AG09319 (cell line): ENCODE data around the gene RHEX.

Experiments
- DNase-seq: peaks from one replicate; pipeline ENCODE4 v3.0.0-alpha.2; 2010; ENCODE audit warnings: low read depth; ENCODE audit errors: extremely low read depth
- TF ChIP-seq, protein P1 (sequence below): IDR thresholded peaks from 2 replicates; pipeline ENCODE4 v1.5.1; 2011; ENCODE audit warnings: low read depth, mild to moderate bottlenecking, inconsistent platforms, low read length, moderate library complexity

The RHEX gene

GRCh38 chr1:206112600-206113301 lies 59.8 kb downstream of the RHEX start:
- TF ChIP-seq, protein P1, sequence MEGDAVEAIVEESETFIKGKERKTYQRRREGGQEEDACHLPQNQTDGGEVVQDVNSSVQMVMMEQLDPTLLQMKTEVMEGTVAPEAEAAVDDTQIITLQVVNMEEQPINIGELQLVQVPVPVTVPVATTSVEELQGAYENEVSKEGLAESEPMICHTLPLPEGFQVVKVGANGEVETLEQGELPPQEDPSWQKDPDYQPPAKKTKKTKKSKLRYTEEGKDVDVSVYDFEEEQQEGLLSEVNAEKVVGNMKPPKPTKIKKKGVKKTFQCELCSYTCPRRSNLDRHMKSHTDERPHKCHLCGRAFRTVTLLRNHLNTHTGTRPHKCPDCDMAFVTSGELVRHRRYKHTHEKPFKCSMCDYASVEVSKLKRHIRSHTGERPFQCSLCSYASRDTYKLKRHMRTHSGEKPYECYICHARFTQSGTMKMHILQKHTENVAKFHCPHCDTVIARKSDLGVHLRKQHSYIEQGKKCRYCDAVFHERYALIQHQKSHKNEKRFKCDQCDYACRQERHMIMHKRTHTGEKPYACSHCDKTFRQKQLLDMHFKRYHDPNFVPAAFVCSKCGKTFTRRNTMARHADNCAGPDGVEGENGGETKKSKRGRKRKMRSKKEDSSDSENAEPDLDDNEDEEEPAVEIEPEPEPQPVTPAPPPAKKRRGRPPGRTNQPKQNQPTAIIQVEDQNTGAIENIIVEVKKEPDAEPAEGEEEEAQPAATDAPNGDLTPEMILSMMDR, result no peak

DNA sequence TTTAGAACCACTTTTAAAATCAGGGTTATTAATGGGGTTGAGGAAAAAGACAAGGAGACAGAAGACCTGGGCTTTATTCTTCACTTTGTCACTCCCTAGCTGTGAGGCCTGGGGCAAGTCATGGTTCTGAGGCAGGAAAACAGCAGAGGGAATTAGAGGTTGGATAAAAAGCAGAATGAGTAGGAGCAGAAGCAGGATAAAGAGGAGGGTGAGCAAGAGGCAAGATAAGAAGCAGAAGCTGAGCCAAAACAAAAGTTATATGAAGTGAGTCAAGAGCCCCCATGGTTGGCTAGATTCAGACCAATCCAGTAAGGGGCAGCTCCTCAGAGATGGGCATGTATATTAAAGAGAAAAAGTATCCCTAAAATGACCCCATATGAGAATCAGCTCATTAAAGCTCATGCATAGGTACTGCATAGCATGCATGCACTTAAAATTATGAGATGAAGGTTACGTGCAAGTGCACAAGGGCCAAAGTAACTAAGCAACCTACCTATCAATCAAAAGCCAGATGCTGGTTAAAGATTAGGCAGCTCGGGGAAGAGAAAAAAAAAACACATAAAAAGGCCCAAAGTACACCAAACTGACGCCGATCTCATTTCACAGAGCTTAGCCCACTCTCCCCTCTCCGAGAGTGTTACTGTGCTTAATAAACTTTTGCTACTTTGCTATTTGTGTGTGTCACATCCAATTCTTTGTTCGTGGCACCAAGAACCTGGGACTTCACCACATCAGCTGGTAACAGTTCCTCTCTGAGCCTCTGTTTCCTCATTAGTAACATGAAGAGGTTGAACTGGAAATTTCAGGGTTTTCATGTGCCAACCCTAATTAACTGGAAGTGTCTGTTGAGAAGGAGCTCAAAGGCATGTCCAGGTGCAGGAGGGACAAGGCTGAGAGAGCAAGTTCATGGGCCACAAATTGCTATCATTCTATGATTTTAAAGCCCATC lies 62.0 kb downstream of the RHEX start:
- TF ChIP-seq, protein P1, result no peak
- no peak for DNase-seq

More at GRCh38 chr1:206112600-206113301, 59.8 kb downstream of the RHEX start:
- DNase-seq, result no peak

DNA sequence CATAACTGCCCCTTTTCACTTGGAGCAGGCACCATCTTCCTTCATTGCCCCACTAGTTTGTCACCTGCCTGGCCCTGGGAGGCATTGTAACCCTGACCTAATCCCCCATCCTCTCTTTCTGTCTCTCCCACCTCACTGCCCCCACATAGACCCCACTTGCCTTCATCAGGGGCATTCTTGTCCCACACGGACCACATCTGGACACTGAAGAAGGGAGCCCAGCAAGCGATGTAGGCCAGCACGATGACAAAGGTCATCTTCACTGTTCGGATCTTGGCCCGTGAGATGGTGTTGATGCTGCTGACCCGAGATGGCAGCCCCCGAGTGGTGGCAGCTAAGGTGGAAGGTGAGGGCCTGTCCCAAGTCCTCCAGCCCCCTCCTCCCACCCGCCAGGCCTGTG lies 62.8 kb downstream of the RHEX start:
- TF ChIP-seq, protein P1, result no peak
- no peak for DNase-seq

DNA sequence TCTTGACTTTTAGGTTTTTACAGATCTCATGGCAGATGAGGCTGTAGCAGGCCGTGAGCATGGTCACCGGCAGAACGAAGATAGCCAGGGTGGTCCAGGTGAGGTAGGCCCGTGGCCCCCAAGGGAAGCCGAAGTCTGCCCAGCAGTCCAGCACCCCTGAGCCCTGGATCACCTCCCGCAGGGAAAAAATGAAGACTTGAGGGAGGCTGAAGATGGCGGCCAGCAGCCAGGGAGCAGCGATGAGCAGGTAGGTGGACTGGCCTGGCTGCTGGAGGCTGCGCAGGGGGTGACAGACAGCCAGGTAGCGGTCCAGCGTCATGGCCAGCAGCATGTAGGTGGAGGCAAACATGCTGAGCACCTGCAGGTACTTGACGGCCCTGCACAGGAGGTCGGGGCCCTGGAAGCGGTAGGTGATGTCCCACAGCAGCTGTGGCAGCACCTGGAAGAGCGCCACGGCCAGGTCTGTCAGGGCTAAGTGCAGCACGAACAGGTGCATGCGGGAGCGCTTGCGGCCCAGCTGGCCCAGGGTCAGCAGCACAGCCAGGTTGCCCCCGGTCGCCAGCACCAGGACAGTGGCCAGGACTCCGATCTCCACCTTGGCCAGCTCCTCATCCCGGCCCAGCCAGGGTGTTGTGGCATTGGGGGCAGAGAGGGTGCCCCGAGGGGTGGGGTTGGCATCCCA lies 63.4 kb downstream of the RHEX start:
- no peak for DNase-seq
- TF ChIP-seq, protein P1, result no peak

DNA sequence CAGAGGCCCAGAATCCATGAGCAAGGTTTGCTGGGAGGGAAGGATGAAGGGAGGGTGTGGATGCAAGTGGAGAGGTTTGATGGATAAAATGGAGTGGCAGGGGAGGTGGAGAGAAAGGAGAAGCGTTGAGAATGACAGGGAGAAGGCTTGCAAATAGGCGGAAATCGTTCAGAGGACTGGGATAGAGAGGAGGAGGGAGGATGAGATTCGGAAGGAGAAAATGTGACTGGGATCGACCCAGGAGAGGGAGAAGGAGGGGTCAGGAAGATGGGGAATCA lies 63.8 kb downstream of the RHEX start:
- TF ChIP-seq, protein P1, result no peak
- DNase-seq, result no peak

DNA sequence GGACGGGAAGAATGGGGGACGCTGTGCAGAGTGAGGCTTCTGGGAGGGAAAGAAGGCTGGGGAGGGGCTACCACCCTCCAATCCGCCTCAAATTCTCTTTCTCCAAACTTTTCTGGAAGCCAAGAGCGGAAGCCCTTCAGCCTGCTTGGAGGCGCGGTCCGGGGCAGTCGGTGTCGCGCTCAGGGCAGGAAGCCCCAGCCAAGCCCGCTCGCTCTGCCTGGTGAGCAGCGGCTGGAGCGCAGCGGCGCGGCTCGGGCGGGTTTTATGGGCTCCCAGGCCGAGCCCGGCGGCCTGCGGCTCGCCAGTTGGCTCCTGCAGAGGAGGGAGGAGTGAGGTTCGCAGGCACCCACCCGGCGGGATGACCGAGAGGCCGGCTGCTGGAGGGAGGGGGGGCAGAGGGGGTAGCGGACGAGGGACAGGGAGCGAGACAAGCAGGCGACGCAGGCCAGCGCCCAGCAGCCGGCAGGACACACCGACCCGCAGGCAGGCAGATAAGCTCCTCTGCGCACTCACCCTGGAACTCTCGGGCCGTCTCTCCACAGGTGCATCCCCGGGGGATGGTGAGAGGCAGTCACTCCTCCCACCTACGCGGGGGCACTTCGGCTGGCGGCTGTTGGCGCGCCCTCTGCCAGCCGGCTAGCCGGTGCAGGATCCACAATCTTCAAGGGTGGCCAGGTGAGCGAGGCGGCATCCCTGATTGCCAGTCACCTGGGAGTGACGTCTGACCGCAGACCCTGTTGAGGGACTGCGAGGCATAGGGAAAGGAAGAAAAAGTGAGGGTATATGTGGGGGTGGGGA lies 64.4 kb downstream of the RHEX start, which contains the start of gene AVPR1B:
Gene AVPR1B, minus strand, starts transcription at position 238 of the 798 bp plus-strand sequence. CDS start 498 bp downstream, outside the sequence.
- DNase-seq, result no peak
- TF ChIP-seq, protein P1, result no peak
